Neural progenitor cell (in vitro differentiated cells): ENCODE measurements around the gene ZCCHC8. TPM values are rescaled to one million over a fixed set of nuclear protein-coding genes. Genes with fewer than 3 reads are reported as not detected.

Experiments used
- DNase-seq: peaks from one replicate; pipeline ENCODE4 v3.0.0-alpha.2; 2016; ENCODE audit warnings: low spot score
- H2AFZ ChIP-seq: fragments of 200-600 bp; sonication (generic); replicated peaks from 2 replicates; pipeline ENCODE4 v1.6.1; 2016; ENCODE audit warnings: antibody characterized with exemption
- H3F3A ChIP-seq: fragments of 200-600 bp; sonication (generic); 2 replicates; pipeline ENCODE4 v1.6.1; 2016; ENCODE audit warnings: antibody characterized with exemption, low read depth
- H3K27ac ChIP-seq: fragments of 200-600 bp; sonication (generic); 2 replicates; pipeline ENCODE4 v1.5.1; 2016; ENCODE audit warnings: mild to moderate bottlenecking
- H3K27me3 ChIP-seq: fragments of 200-600 bp; sonication (generic); 2 replicates; pipeline ENCODE4 v1.6.1; 2016; ENCODE audit warnings: mild to moderate bottlenecking, moderate library complexity
- H3K36me3 ChIP-seq: fragments of 200-600 bp; sonication (generic); 2 replicates; pipeline ENCODE4 v1.5.1; 2016
- H3K4me1 ChIP-seq: fragments of 200-600 bp; sonication (generic); 2 replicates; pipeline ENCODE4 v1.6.1; 2016; ENCODE audit warnings: mixed run types
- H3K4me2 ChIP-seq: fragments of 200-600 bp; sonication (generic); 2 replicates; pipeline ENCODE4 v1.6.1; 2016
- H3K4me3 ChIP-seq: fragments of 200-600 bp; sonication (generic); 2 replicates; pipeline ENCODE4 v1.5.1; 2016
- H3K79me2 ChIP-seq: fragments of 200-600 bp; sonication (generic); 2 replicates; pipeline ENCODE4 v1.6.1; 2016; ENCODE audit warnings: low read depth
- H3K9ac ChIP-seq: fragments of 200-600 bp; sonication (generic); 2 replicates; pipeline ENCODE4 v1.6.1; 2016
- H3K9me3 ChIP-seq: fragments of 200-600 bp; sonication (generic); 2 replicates; pipeline ENCODE4 v1.5.1; 2016; ENCODE audit warnings: low read depth
- H4K20me1 ChIP-seq: fragments of 200-600 bp; sonication (generic); 2 replicates; pipeline ENCODE4 v1.6.1; 2016; ENCODE audit warnings: low read depth
- H3K27ac Mint-ChIP-seq: 3 replicates; pipeline ENCODE4 v1.8.0; 2021; ENCODE audit warnings: mixed read lengths
- H3K27me3 Mint-ChIP-seq: 2 replicates; pipeline ENCODE4 v1.8.0; 2022; ENCODE audit warnings: low read depth, mild to moderate bottlenecking, inconsistent platforms, moderate library complexity, mixed read lengths; ENCODE audit not compliant: insufficient read depth
- H3K36me3 Mint-ChIP-seq: 3 replicates; pipeline ENCODE4 v1.8.0; 2021; ENCODE audit warnings: mixed read lengths
- H3K4me1 Mint-ChIP-seq: 3 replicates; pipeline ENCODE4 v1.8.0; 2021; ENCODE audit warnings: mixed read lengths
- H3K4me3 Mint-ChIP-seq: 3 replicates; pipeline ENCODE4 v1.8.0; 2021; ENCODE audit warnings: mild to moderate bottlenecking, moderate library complexity, mixed read lengths
- H3K9me3 Mint-ChIP-seq: 3 replicates; pipeline ENCODE4 v1.8.0; 2020; ENCODE audit warnings: mixed read lengths
- CTCF ChIP-seq: fragments of 200-600 bp; sonication (generic); IDR thresholded peaks from 2 replicates; pipeline ENCODE4 v1.5.1; 2017; ENCODE audit warnings: antibody characterized with exemption, mild to moderate bottlenecking
- EZH2 ChIP-seq: fragments of 200-600 bp; sonication (generic); IDR thresholded peaks from 2 replicates; pipeline ENCODE4 v1.6.1; 2017; ENCODE audit warnings: antibody characterized with exemption, mild to moderate bottlenecking, moderate library complexity
- EZH2phosphoT487 ChIP-seq: fragments of 200-600 bp; sonication (generic); IDR thresholded peaks from 2 replicates; pipeline ENCODE4 v1.6.1; 2017; ENCODE audit warnings: antibody characterized with exemption
- total RNA-seq: library from RNA; depleted of rRNA; stranded (reverse); fragments of >200 nt; gene quantifications from 2 replicates; pipeline ENCODE4 v1.2.3, GENCODE V29; 2015; ENCODE audit warnings: low replicate concordance

The ZCCHC8 gene
- total RNA-seq, 1 donor from 2014 or later: 49.1 TPM

- H3K36me3 Mint-ChIP-seq: peaks cover 7% of the 10 kb centered on the region
- H3F3A ChIP-seq: no peaks in the 10 kb centered on the region
- H3K4me3 Mint-ChIP-seq: no peak overlapping the region
- no peak for DNase-seq
- H3K79me2 ChIP-seq: peaks cover 65% of the 10 kb centered on the region
- H3K27ac Mint-ChIP-seq: no peak overlapping the region
- peaks cover 3% of the 10 kb centered on the region for H3K4me1 Mint-ChIP-seq
- H2AFZ ChIP-seq: no peak overlapping the region
- H3K4me2 ChIP-seq: no peak overlapping the region
- TF ChIP-seq EZH2phosphoT487: no peak
- TF ChIP-seq CTCF: no peak
- no peak for TF ChIP-seq EZH2
- H3K9me3 ChIP-seq: no peaks in the 10 kb centered on the region
- no peaks in the 10 kb centered on the region for H3K27me3 ChIP-seq
- H3K9ac ChIP-seq: no peak overlapping the region
- peaks cover 6% of the 10 kb centered on the region for H3K36me3 ChIP-seq
- H3K4me3 ChIP-seq: no peak overlapping the region
- no peak overlapping the region for H3K27ac ChIP-seq
- H3K27me3 Mint-ChIP-seq: peaks cover 3% of the 10 kb centered on the region
- no peaks in the 10 kb centered on the region for H3K4me1 ChIP-seq
- no peaks in the 10 kb centered on the region for H3K9me3 Mint-ChIP-seq
- peaks cover 11% of the 10 kb centered on the region for H4K20me1 ChIP-seq
Measured at GRCh38 chr12:122533856-122534255, 33.1 kb upstream of the ZCCHC8 start.

- peak overlapping the region; percentile 44 for H3K4me3 Mint-ChIP-seq
- H3K4me1 Mint-ChIP-seq: peaks cover 13% of the 10 kb centered on the region
- Histone ChIP-seq H3K27me3 (no peaks in the 10 kb centered on the region), H3K4me3 (no peak overlapping the region), H3K9ac (no peak overlapping the region), H3K36me3 (peaks cover 6% of the 10 kb centered on the region), H3F3A (peaks cover 9% of the 10 kb centered on the region), H3K9me3 (no peaks in the 10 kb centered on the region), H4K20me1 (peaks cover 27% of the 10 kb centered on the region), H3K4me2 (peak overlapping the region; percentile 92), H3K79me2 (peaks cover 91% of the 10 kb centered on the region), H2AFZ (no peak overlapping the region), H3K4me1 (peaks cover 12% of the 10 kb centered on the region), H3K27ac (no peak overlapping the region)
- H3K9me3 Mint-ChIP-seq: no peaks in the 10 kb centered on the region
- H3K27me3 Mint-ChIP-seq: peaks cover 3% of the 10 kb centered on the region
- H3K27ac Mint-ChIP-seq: no peak overlapping the region
- TF ChIP-seq CTCF (no peak), EZH2phosphoT487 (no peak), EZH2 (no peak)
- DNase-seq: no peak
- H3K36me3 Mint-ChIP-seq: peaks cover 7% of the 10 kb centered on the region
Measured at GRCh38 chr12:122528992-122529391, 28.3 kb upstream of the ZCCHC8 start.

- H3K9ac ChIP-seq: peak overlapping the region; percentile 77
- peaks cover 6% of the 10 kb centered on the region for H3K36me3 ChIP-seq
- no peak for DNase-seq
- Mint-ChIP-seq H3K4me1 (peaks cover 17% of the 10 kb centered on the region), H3K27me3 (peaks cover 3% of the 10 kb centered on the region), H3K9me3 (no peaks in the 10 kb centered on the region), H3K36me3 (peaks cover 7% of the 10 kb centered on the region), H3K27ac (no peak overlapping the region), H3K4me3 (no peak overlapping the region)
- H3K4me3 ChIP-seq: peak overlapping the region; percentile 93
- H3K27me3 ChIP-seq: no peaks in the 10 kb centered on the region
- H3K9me3 ChIP-seq: no peaks in the 10 kb centered on the region
- peaks cover 16% of the 10 kb centered on the region for H3K4me1 ChIP-seq
- TF ChIP-seq CTCF: no peak
- peaks cover 9% of the 10 kb centered on the region for H3F3A ChIP-seq
- H4K20me1 ChIP-seq: peaks cover 28% of the 10 kb centered on the region
- no peak overlapping the region for H3K27ac ChIP-seq
- no peak overlapping the region for H2AFZ ChIP-seq
- peak overlapping the region; percentile 92 for H3K4me2 ChIP-seq
- peaks cover 91% of the 10 kb centered on the region for H3K79me2 ChIP-seq
Measured at GRCh38 chr12:122528582-122528981, 27.9 kb upstream of the ZCCHC8 start.
